BLaER1 treated with 17β-estradiol and CSF1 and Interleukin-3, amounts not matched to agents 10 nM and 100 nM (cell line): Measurements from ENCODE around the gene SLC28A1.
A peak's percentile ranks its signal among the peaks of the same experiment; 100 is the strongest.
"Not testable (repeated sequence)": the region's sequence is repeated elsewhere in the genome, so short reads cannot be mapped to it uniquely, and the experiment has no call there.

ENCODE experiments used
- H3K27ac ChIP-seq, 11 experiments: shearing (Covaris generic); formaldehyde crosslinking; 2 replicates each; pipeline ENCODE4 v1.8.1; 2022
- H3K27me3 ChIP-seq, 11 experiments: shearing (Covaris generic); formaldehyde crosslinking; 2 replicates each; pipeline ENCODE4 v1.8.1; 2022
- H3K36me3 ChIP-seq, 11 experiments: shearing (Covaris generic); formaldehyde crosslinking; 2 replicates each; pipeline ENCODE4 v1.8.1; 2022
- H3K4me1 ChIP-seq, 10 experiments: shearing (Covaris generic); formaldehyde crosslinking; 2 replicates each; pipeline ENCODE4 v1.8.1; 2022
- H3K4me2 ChIP-seq, 11 experiments: shearing (Covaris generic); formaldehyde crosslinking; 2 replicates each; pipeline ENCODE4 v1.8.1; 2022
- H3K4me3 ChIP-seq, 10 experiments: shearing (Covaris generic); formaldehyde crosslinking; 2 replicates each; pipeline ENCODE4 v1.8.1; 2022
- H3K9ac ChIP-seq, 11 experiments: shearing (Covaris generic); formaldehyde crosslinking; 2 replicates each; pipeline ENCODE4 v1.8.1; 2022
- H3K9me3 ChIP-seq, 11 experiments: shearing (Covaris generic); formaldehyde crosslinking; replicated peaks in 1 of 11; 2 replicates each; pipeline ENCODE4 v1.8.1; 2022
- H4K20me1 ChIP-seq, 11 experiments: shearing (Covaris generic); formaldehyde crosslinking; 2 replicates each; pipeline ENCODE4 v1.8.1; 2022
- Cebpa-rat ChIP-seq, 11 experiments: shearing (Covaris generic); IDR thresholded peaks; 2 replicates each; pipeline ENCODE4 v1.8.1; 2022

Gene SLC28A1

GRCh38 chr15:84921121-84921520 is 36.7 kb downstream of the SLC28A1 start:
- Histone ChIP-seq H3K4me2 (no peak overlapping the region; a peak in 1 of 22 replicates), H3K27ac (no peak overlapping the region), H3K4me1 (peaks cover 0 to 12% (median 8%) of the 10 kb centered on the region in 10 experiments; a peak in 10 of 20 replicates), H3K36me3 (no peaks in the 10 kb centered on the region), H3K9ac (no peak overlapping the region), H3K4me3 (no peak overlapping the region), H3K27me3 (no peaks in the 10 kb centered on the region), H3K9me3 (no peaks in the 10 kb centered on the region), H4K20me1 (no peaks in the 10 kb centered on the region)
- TF ChIP-seq Cebpa-rat (IDR thresholded peaks at IDR 0.05): no peak

GRCh38 chr15:84922530-84922929 is 38.1 kb downstream of the SLC28A1 start:
- no peak overlapping the region for H3K27ac ChIP-seq
- H4K20me1 ChIP-seq: no peaks in the 10 kb centered on the region
- H3K9ac ChIP-seq: no peak overlapping the region
- no peak overlapping the region for H3K4me3 ChIP-seq
- peaks cover 4 to 14% (median 6%) of the 10 kb centered on the region in 10 experiments for H3K4me1 ChIP-seq
- H3K9me3 ChIP-seq: no peaks in the 10 kb centered on the region
- H3K27me3 ChIP-seq: no peaks in the 10 kb centered on the region
- no peak overlapping the region for H3K4me2 ChIP-seq
- no peaks in the 10 kb centered on the region for H3K36me3 ChIP-seq
- TF ChIP-seq Cebpa-rat (IDR thresholded peaks at IDR 0.05): no peak

- Histone ChIP-seq H3K4me1 (peaks cover 10 to 22% (median 17%) of the 10 kb centered on the region in 10 experiments), H3K36me3 (no peaks in the 10 kb centered on the region), H3K9me3 (no peaks in the 10 kb centered on the region), H3K27me3 (no peaks in the 10 kb centered on the region), H3K27ac (no peak overlapping the region), H4K20me1 (no peaks in the 10 kb centered on the region), H3K4me3 (no peak overlapping the region), H3K4me2 (no peak overlapping the region), H3K9ac (no peak overlapping the region)
- no peak for TF ChIP-seq Cebpa-rat (IDR thresholded peaks at IDR 0.05)
Observed at GRCh38 chr15:84924077-84924731, 39.7 kb downstream of the SLC28A1 start.

- H3K27me3 ChIP-seq, H3K4me2 ChIP-seq, H3K36me3 ChIP-seq, H3K27ac ChIP-seq, H3K4me3 ChIP-seq, H4K20me1 ChIP-seq, H3K9ac ChIP-seq, H3K9me3 ChIP-seq: not testable (repeated sequence)
- H3K4me1 ChIP-seq: peaks cover 17 to 30% (median 25%) of the 10 kb centered on the region in 10 experiments
Observed at GRCh38 chr15:84924821-84925569, 40.5 kb downstream of the SLC28A1 start.

GRCh38 chr15:84925906-84926305 is 41.4 kb downstream of the SLC28A1 start:
- no peaks in the 10 kb centered on the region for H3K36me3 ChIP-seq
- H3K4me3 ChIP-seq: no peak overlapping the region
- H3K27me3 ChIP-seq: no peaks in the 10 kb centered on the region
- H3K9me3 ChIP-seq: no peaks in the 10 kb centered on the region
- no peaks in the 10 kb centered on the region for H4K20me1 ChIP-seq
- no peak overlapping the region for H3K9ac ChIP-seq
- H3K27ac ChIP-seq: no peak overlapping the region
- H3K4me2 ChIP-seq: no peak overlapping the region
- no peak for TF ChIP-seq Cebpa-rat (IDR thresholded peaks at IDR 0.05)
- peaks cover 21 to 37% (median 30%) of the 10 kb centered on the region in 10 experiments for H3K4me1 ChIP-seq

GRCh38 chr15:84926491-84927230 is 42.2 kb downstream of the SLC28A1 start:
- Histone ChIP-seq H3K4me2 (no peak overlapping the region; a peak in 2 of 22 replicates), H3K9ac (peak overlapping the region in 1 of 11 experiments; percentile 4; a peak in 1 of 22 replicates), H3K9me3 (no peaks in the 10 kb centered on the region), H3K4me3 (no peak overlapping the region), H3K36me3 (no peaks in the 10 kb centered on the region), H3K27ac (no peak overlapping the region; a peak in 1 of 22 replicates), H4K20me1 (no peaks in the 10 kb centered on the region), H3K4me1 (peaks cover 21 to 37% (median 30%) of the 10 kb centered on the region in 10 experiments), H3K27me3 (no peaks in the 10 kb centered on the region)
- no peak for TF ChIP-seq Cebpa-rat (IDR thresholded peaks at IDR 0.05)

GRCh38 chr15:84928843-84929168 is 44.3 kb downstream of the SLC28A1 start:
- no peaks in the 10 kb centered on the region for H4K20me1 ChIP-seq
- no peaks in the 10 kb centered on the region for H3K27me3 ChIP-seq
- H3K4me3 ChIP-seq: no peak overlapping the region
- TF ChIP-seq Cebpa-rat (IDR thresholded peaks at IDR 0.05): no peak
- no peaks in the 10 kb centered on the region for H3K9me3 ChIP-seq
- H3K27ac ChIP-seq: peak overlapping the region in 1 of 11 experiments; percentile 67; a peak in 3 of 22 replicates
- no peaks in the 10 kb centered on the region for H3K36me3 ChIP-seq
- no peak overlapping the region for H3K9ac ChIP-seq
- H3K4me1 ChIP-seq: peaks cover 21 to 37% (median 30%) of the 10 kb centered on the region in 10 experiments
- 0 out of 22 replicates have a peak overlapping the region, but pooled peaks of 3 of the 11 experiments have one; percentile 1 to 41 (median 27) for H3K4me2 ChIP-seq

GRCh38 chr15:84929795-84930603 is 45.5 kb downstream of the SLC28A1 start:
- peak overlapping the region; percentile 10 to 78 (median 68) for H3K4me2 ChIP-seq
- no peaks in the 10 kb centered on the region for H3K36me3 ChIP-seq
- no peaks in the 10 kb centered on the region for H3K27me3 ChIP-seq
- peak overlapping the region in 4 of 11 experiments; percentile 8 to 52 (median 30); a peak in 7 of 22 replicates for H3K9ac ChIP-seq
- H3K9me3 ChIP-seq: no peaks in the 10 kb centered on the region
- no peaks in the 10 kb centered on the region for H4K20me1 ChIP-seq
- H3K4me1 ChIP-seq: peaks cover 21 to 37% (median 30%) of the 10 kb centered on the region in 10 experiments
- no peak overlapping the region for H3K4me3 ChIP-seq
- TF ChIP-seq Cebpa-rat (IDR thresholded peaks at IDR 0.05): no peak
- H3K27ac ChIP-seq: peak overlapping the region in 7 of 11 experiments; percentile 0 to 69 (median 45); a peak in 9 of 22 replicates
